Central memory CD8-positive, alpha-beta T cell (primary cell): ENCODE measurements around the gene CTSV.
"Not testable (repeated sequence)": the region's sequence is repeated elsewhere in the genome, so short reads cannot be mapped to it uniquely, and the experiment has no call there.

Source experiments
- ATAC-seq: fragments of 150-1000 bp; cut with Tn5 transposase; replicated peaks from 2 replicates; pipeline ENCODE4 v1.10.0; 2022; ENCODE audit warnings: mild to moderate bottlenecking, moderate FRiP score, moderate number of reproducible peaks; ENCODE audit not compliant: poor library complexity, severe bottlenecking; ENCODE audit errors: extremely low read depth
- DNase-seq, 2 donors: peaks; one replicate each; pipeline ENCODE4 v3.0.0; 2021; ENCODE audit warnings: low spot score in 2 of 2
- H3K27ac Mint-ChIP-seq: one replicate; pipeline ENCODE4 v1.8.0; 2022; ENCODE audit warnings: low read depth, mild to moderate bottlenecking, moderate library complexity, mixed read lengths
- H3K27me3 Mint-ChIP-seq: one replicate; pipeline ENCODE4 v1.8.0; 2022; ENCODE audit warnings: mixed read lengths
- H3K36me3 Mint-ChIP-seq: one replicate; pipeline ENCODE4 v1.8.0; 2022; ENCODE audit warnings: mild to moderate bottlenecking, moderate library complexity, mixed read lengths; ENCODE audit not compliant: insufficient read depth
- H3K4me1 Mint-ChIP-seq: one replicate; pipeline ENCODE4 v1.8.0; 2022; ENCODE audit warnings: mixed read lengths
- H3K4me3 Mint-ChIP-seq: one replicate; pipeline ENCODE4 v1.8.0; 2022; ENCODE audit warnings: mild to moderate bottlenecking, moderate library complexity, mixed read lengths
- H3K9me3 Mint-ChIP-seq: one replicate; pipeline ENCODE4 v1.8.0; 2022; ENCODE audit warnings: mixed read lengths

CTSV gene

DNA sequence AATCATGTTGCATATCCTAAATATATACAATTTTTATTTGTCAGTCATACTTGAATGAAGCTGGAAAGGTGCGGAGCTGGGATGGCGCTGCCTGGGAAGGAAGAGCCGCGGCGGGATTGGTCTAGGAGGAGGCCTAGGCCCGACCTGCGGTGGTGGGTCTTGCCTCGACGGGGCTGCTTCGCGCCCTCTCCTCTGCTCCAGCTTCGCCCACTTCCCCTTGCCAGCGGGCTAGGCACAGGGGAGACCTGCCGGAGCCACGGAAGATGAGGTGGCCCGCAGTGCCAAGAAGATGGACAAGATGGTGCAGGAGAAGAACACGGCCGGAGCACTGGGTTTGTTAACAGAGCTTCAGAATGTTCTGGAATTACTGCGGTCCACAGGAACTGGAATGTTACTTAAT lies 28.5 kb upstream of the CTSV start:
- H3K9me3 Mint-ChIP-seq = peaks cover 7% of the 10 kb centered on the region
- no peak overlapping the region for H3K4me3 Mint-ChIP-seq
- DNase-seq = no peak
- H3K36me3 Mint-ChIP-seq = no peaks in the 10 kb centered on the region
- no peak overlapping the region for H3K27ac Mint-ChIP-seq
- peaks cover 50% of the 10 kb centered on the region for H3K27me3 Mint-ChIP-seq
- no peak for ATAC-seq
- no peaks in the 10 kb centered on the region for H3K4me1 Mint-ChIP-seq

DNA sequence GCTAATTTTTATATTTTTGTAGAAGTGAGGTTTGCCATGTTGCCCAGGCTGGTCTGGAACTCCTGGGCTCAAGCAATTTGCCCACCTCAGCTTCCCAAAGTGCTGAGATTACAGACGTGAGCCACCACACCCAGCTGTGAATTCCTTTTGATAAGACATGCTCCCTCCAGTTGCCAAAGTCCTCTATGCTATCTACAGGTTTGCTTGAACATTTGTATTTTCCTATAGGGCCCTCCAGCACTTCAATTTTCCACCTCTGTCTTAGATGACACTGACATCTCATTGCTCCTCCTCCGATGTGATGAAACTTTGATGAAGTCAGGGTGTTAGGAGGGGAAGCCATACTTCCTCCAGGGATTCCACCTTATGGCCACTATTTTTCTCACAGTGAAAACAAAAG lies 25.2 kb upstream of the CTSV start:
- ATAC-seq (no peak), DNase-seq (no peak)
- Mint-ChIP-seq H3K9me3 (peaks cover 7% of the 10 kb centered on the region), H3K4me1 (no peaks in the 10 kb centered on the region), H3K27ac (no peak overlapping the region), H3K36me3 (no peaks in the 10 kb centered on the region), H3K27me3 (peaks cover 47% of the 10 kb centered on the region), H3K4me3 (no peak overlapping the region)

DNA sequence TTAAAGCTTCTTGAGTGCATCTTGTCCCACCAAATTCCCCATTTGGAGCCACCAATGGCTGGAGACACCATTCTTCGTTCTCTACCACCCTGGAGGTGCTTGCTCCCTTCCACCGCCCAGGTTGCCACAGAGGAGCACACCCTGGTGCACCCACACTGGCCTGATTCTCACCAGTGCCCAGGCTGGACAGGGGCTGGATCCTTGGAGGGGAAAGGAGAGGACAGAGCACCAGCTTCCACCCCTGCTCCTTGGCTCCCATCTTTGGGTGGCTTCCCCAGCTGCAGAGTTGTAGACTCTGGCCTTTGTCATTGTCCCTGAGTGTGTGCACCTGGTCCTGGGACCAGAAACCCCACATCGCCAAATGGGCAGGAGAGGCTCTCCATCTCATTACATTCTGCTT lies 21.9 kb upstream of the CTSV start:
- H3K27ac Mint-ChIP-seq = no peak overlapping the region
- H3K9me3 Mint-ChIP-seq = no peaks in the 10 kb centered on the region
- peaks cover 38% of the 10 kb centered on the region for H3K27me3 Mint-ChIP-seq

DNA sequence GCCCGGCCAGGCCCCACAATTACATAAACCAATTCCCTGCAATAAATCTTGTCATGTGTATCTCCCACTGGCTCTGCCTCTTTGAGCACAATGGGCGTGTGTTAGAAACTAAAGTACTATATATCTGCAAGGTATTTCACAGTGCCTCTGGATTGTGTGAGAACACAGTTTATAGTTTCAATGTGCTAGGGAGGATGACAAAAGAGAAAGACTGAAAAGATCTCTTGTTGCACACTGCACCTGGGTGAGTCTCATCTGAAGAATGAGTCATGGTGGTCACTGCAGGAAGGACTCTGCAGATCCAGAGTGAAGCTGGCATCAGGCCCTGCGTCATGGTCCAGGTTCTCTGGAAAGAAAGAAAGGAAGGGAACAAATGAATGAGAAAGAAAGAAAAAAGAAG lies 20.7 kb upstream of the CTSV start:
- Mint-ChIP-seq H3K27me3 (peaks cover 46% of the 10 kb centered on the region), H3K9me3 (no peaks in the 10 kb centered on the region), H3K36me3 (no peaks in the 10 kb centered on the region), H3K4me3 (no peak overlapping the region), H3K4me1 (no peaks in the 10 kb centered on the region), H3K27ac (no peak overlapping the region)
- no peak for DNase-seq
- no peak for ATAC-seq

More for the DNA sequence above, 21.9 kb upstream of the CTSV start:
- Mint-ChIP-seq H3K4me3 (no peak overlapping the region), H3K4me1 (no peaks in the 10 kb centered on the region), H3K36me3 (no peaks in the 10 kb centered on the region)
- DNase-seq = no peak
- no peak for ATAC-seq

DNA sequence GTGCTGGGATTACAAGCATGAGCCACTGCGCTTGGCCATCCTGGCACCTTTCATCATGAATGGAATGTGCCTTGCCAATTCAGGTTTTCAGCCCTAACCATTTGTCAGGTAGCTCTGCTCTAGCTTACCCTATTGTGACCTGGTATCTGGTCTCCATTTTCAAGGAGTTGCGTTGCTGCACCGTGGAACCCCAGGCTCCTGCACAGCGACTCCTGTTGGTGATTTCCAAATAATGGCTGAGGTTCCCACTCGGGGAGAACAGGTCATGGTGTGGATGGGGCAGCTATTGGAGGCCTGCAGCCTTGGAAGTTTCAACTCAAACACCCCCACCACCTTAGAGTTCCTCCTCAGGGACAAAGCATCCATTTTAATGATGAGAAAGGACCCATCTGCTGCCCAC lies 18.7 kb upstream of the CTSV start:
- Mint-ChIP-seq H3K36me3 (no peaks in the 10 kb centered on the region), H3K4me1 (no peaks in the 10 kb centered on the region), H3K27ac (no peak overlapping the region), H3K27me3 (peaks cover 66% of the 10 kb centered on the region), H3K9me3 (no peaks in the 10 kb centered on the region), H3K4me3 (no peak overlapping the region)
- DNase-seq (no peak), ATAC-seq (no peak)

DNA sequence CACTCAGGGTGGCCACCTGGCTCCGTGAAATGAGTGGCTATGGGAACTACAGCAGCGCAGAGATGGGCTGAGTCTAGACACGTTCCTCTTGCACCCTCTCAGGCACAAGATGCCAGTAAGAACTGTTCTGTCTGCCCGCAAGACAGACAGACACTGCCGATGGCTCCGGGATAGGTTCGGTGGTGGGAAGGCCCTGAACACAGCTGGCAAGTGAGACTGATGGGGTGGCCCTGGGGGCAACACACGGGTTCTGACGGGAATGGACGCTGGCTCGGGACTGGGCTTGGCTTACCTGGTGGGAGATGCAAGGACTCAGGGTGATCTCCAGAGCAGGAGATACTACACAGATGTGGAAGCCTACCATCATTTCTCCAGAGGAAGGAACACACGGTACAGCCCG lies 16.9 kb upstream of the CTSV start:
- H3K4me3 Mint-ChIP-seq, DNase-seq, ATAC-seq, H3K36me3 Mint-ChIP-seq, H3K27ac Mint-ChIP-seq, H3K9me3 Mint-ChIP-seq, H3K4me1 Mint-ChIP-seq: not testable (repeated sequence)
- peaks cover 74% of the 10 kb centered on the region for H3K27me3 Mint-ChIP-seq

DNA sequence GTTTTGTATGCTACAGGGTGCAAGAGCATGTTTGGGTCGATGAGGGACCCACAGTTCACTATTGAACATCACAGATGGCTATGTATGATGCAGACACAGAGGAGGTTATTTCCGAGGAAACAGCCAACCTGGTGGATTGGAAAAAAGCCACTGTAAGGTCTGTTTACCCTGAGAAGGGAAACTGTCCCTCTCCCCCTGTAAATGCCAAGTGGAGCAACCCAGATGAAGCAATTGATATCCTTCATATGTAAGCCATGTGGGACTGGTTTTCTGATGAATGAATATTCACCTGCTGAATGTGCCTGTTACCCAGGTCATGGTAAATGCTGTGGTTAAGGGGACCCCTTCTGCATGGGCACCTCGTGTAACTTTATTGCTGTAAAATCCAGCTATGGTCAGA lies 14.8 kb upstream of the CTSV start:
- H3K27me3 Mint-ChIP-seq = peaks cover 67% of the 10 kb centered on the region
- no peaks in the 10 kb centered on the region for H3K4me1 Mint-ChIP-seq
- no peaks in the 10 kb centered on the region for H3K9me3 Mint-ChIP-seq
- H3K27ac Mint-ChIP-seq = no peak overlapping the region
- no peak for ATAC-seq
- no peak overlapping the region for H3K4me3 Mint-ChIP-seq
- no peak for DNase-seq
- H3K36me3 Mint-ChIP-seq = no peaks in the 10 kb centered on the region

DNA sequence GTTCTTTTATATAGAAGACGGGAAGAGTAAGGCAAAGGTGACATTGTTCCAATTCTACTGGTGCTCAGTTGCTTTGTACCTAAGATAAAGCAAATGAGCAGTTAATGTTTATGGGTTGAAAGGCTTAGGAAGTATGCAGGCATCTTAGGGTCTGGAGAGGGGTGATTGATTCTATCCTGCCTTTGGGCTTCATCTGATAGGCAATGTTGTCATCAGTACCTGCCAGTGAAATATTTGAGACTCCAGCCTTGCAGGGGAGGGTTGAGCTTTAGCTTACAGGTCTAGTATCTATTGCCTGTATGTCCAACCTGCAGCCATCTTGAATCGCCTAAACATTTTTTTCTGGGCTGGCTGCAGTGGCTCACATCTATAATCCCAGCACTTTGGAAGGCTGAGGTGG lies 13.8 kb upstream of the CTSV start:
- H3K27me3 Mint-ChIP-seq = peaks cover 72% of the 10 kb centered on the region
- no peaks in the 10 kb centered on the region for H3K9me3 Mint-ChIP-seq

DNA sequence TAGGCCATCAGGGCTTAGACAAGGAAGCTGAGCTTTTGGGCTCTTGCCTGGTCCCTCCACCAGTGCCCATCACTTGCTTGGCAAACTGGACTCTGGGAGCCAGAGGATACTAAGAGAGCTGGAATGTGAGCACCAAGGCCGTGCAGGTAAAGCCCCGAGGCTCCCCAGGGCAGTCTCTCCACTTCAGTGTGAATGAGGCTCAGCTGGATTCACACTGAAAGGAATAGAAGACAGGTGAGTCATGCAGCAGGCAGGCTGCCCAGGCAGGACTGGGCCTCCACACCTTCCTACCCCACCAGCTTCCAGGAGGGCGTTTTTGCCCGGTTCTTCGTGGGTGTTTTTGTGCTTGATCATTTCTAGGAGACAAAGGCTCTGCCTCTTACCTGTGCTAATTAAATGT lies 7.3 kb upstream of the CTSV start:
- no peaks in the 10 kb centered on the region for H3K4me1 Mint-ChIP-seq
- no peak for ATAC-seq
- no peaks in the 10 kb centered on the region for H3K36me3 Mint-ChIP-seq
- no peak overlapping the region for H3K4me3 Mint-ChIP-seq
- H3K27me3 Mint-ChIP-seq = peaks cover 66% of the 10 kb centered on the region
- H3K9me3 Mint-ChIP-seq = no peaks in the 10 kb centered on the region
- no peak for DNase-seq
- H3K27ac Mint-ChIP-seq = no peak overlapping the region

More for the DNA sequence above, 13.8 kb upstream of the CTSV start:
- ATAC-seq = no peak
- Mint-ChIP-seq H3K36me3 (no peaks in the 10 kb centered on the region), H3K27ac (no peak overlapping the region), H3K4me1 (no peaks in the 10 kb centered on the region), H3K4me3 (no peak overlapping the region)
- DNase-seq = no peak

DNA sequence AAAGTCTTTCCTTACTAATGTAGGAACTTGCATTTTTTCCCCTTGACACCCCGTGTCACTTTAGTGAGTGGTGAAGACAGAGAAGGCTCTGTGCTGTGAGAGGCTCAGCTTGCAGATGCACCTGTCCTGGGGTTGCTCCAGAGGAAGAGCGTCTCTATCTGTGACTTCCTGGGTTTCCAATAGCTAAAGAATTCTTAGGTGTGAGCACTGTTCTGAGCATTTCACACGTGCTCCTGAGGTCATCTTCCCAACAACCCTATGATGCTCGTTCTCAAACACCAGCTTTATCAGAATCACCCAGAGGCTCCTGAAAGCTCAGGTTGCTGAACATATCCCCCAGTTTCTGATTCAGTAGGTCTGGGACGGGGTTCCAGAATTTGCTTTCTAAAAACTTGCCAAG lies 6.4 kb upstream of the CTSV start:
- ATAC-seq (no peak), DNase-seq (no peak)
- H3K4me3 Mint-ChIP-seq = no peak overlapping the region
- H3K4me1 Mint-ChIP-seq = no peaks in the 10 kb centered on the region
- H3K36me3 Mint-ChIP-seq = no peaks in the 10 kb centered on the region
- peaks cover 65% of the 10 kb centered on the region for H3K27me3 Mint-ChIP-seq
- H3K27ac Mint-ChIP-seq = no peak overlapping the region
- H3K9me3 Mint-ChIP-seq = no peaks in the 10 kb centered on the region

DNA sequence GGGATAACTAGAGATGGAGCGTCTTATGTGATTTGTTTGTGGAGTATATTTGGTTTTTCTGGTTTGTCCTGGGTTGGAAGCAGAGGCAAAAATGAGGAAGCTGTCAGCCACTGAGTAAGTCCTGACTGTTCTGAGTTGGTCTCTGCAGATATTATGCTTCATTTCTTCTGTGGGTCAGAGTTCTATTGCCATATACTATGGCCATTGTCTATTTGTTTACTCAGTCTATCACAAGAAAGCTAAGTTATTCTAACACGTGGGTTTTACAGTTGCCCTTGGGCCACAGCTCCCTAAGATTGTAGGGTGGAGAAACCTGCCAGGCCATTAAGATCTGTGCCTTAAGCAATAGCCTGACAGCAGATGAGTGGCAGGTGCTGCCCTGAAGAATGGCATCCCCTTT lies 3.0 kb upstream of the CTSV start:
- peaks cover 3% of the 10 kb centered on the region for H3K36me3 Mint-ChIP-seq
- H3K4me3 Mint-ChIP-seq = no peak overlapping the region
- peaks cover 8% of the 10 kb centered on the region for H3K4me1 Mint-ChIP-seq
- ATAC-seq (no peak), DNase-seq (no peak)
- H3K27ac Mint-ChIP-seq = no peak overlapping the region
- peaks cover 86% of the 10 kb centered on the region for H3K27me3 Mint-ChIP-seq
- no peaks in the 10 kb centered on the region for H3K9me3 Mint-ChIP-seq

DNA sequence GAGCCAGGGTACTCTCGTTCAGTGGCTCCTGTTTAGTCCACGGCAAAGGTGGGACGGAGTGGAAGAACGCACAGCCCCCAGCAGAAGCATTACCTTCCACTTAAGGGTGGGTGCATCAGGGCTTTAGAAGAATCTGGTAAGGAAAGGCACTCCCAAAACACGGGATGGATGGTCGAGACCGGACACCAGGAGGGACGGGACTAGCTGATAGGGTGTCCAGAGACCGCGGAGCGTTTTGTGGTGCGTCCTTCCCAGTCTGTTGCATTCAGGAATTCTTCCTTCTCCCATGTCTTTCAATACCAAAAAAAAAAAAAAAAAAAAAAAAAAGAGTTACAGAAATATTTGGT lies 545 bp upstream of the CTSV start:
- Mint-ChIP-seq H3K27me3 (peaks cover 88% of the 10 kb centered on the region), H3K4me3 (peak overlapping the region; percentile 67), H3K36me3 (peaks cover 3% of the 10 kb centered on the region), H3K27ac (no peak overlapping the region), H3K9me3 (no peaks in the 10 kb centered on the region), H3K4me1 (peaks cover 8% of the 10 kb centered on the region)
- ATAC-seq = no peak
- no peak for DNase-seq

DNA sequence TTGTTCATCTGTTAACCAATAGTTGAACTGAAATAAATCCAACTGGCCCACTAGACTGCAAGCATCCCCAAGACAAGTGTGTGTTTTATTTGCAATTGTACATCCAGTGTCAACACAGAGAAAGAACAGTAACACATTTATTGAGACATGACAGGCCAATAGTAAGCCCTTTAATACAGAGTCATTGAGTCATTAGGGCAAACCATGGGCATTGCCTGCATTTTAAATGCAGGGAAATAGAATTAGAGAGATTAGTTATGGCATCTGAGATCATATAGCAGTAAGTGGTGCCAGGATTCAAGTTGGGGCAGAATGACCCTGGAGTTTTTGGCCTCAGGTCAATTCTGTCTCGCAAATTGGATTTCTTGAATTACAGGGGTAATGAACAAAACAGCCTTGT lies 15.4 kb downstream of the CTSV start:
- not testable (repeated sequence) for H3K27ac Mint-ChIP-seq, H3K4me1 Mint-ChIP-seq, H3K9me3 Mint-ChIP-seq, DNase-seq, H3K36me3 Mint-ChIP-seq, H3K4me3 Mint-ChIP-seq, ATAC-seq
- peaks cover 15% of the 10 kb centered on the region for H3K27me3 Mint-ChIP-seq
